Transverse colon (tissue), 4 donors: Measurements from ENCODE around the gene GTF2F2. TPM values are rescaled to one million over a fixed set of nuclear protein-coding genes. Genes with fewer than 3 reads are reported as not detected.

Source experiments
- DNase-seq: peaks from one replicate; pipeline ENCODE4 v3.0.0-alpha.2; 2019
- H3K27ac ChIP-seq, 4 donors: fragments of 200-600 bp; sonication (generic); 2 replicates each; pipeline ENCODE4 v1.5.1; 2016 to 2018; ENCODE audit warnings: inconsistent platforms in 4 of 4
- H3K27me3 ChIP-seq: fragments of 200-600 bp; sonication (generic); 2 replicates; pipeline ENCODE4 v1.5.1; 2017; ENCODE audit warnings: inconsistent platforms
- H3K36me3 ChIP-seq, 4 donors: fragments of 200-600 bp; sonication (generic); 2 replicates each; pipeline ENCODE4 v1.5.1; 2017 to 2019; ENCODE audit warnings: inconsistent platforms in 4 of 4
- H3K4me1 ChIP-seq, 4 donors: fragments of 200-600 bp; sonication (generic); 2 replicates each; pipeline ENCODE4 v1.5.1; 2017 to 2020; ENCODE audit warnings: inconsistent platforms in 4 of 4
- H3K4me3 ChIP-seq, 4 donors: fragments of 200-600 bp; sonication (generic); 1 replicate in 1 of 4; 2 replicates in 3 of 4; pipeline versions ENCODE4 v1.5.1 to v1.6.1; 2017 to 2019; ENCODE audit warnings: inconsistent platforms in 4 of 4
- H3K9me3 ChIP-seq, 2 donors: fragments of 200-600 bp; sonication (generic); 2 replicates each; pipeline ENCODE4 v1.5.1; 2017 to 2019; ENCODE audit warnings: inconsistent platforms in 2 of 2
- EP300 ChIP-seq: sonication (generic); formaldehyde crosslinking; IDR thresholded peaks from one replicate; pipeline ENCODE4 v1.6.1; 2017; ENCODE audit warnings: antibody characterized with exemption, low read depth
- POLR2A ChIP-seq: fragments of 450-650 bp; IDR thresholded peaks from one replicate; pipeline ENCODE4 v1.6.1; 2016; ENCODE audit warnings: antibody characterized with exemption, mild to moderate bottlenecking, moderate library complexity
- POLR2AphosphoS5 ChIP-seq, 3 donors: sonication (generic); formaldehyde crosslinking; IDR thresholded peaks; one replicate each; pipeline ENCODE4 v1.6.1; 2016; ENCODE audit warnings: antibody characterized with exemption in 3 of 3
- WGBS, 2 donors: methylation state at CpG; one replicate each; pipeline ENCODE4 v1.1.5; 2018; ENCODE audit warnings: low coverage in 1 of 2; 5-methylcytosine and 5-hydroxymethylcytosine counted together
- in situ Hi-C, 4 donors: fragments of 200-750 bp; cut with MboI; loops; one replicate each; pipeline versions ENCODE4 v1.15.0 to v1.15.1; 2017; ENCODE audit warnings: low sequenced_read_pairs in 3 of 4, low pct_ligation_motif_present in 1 of 4, low pct_unique_long_range_greater_than_20kb in 1 of 4
- intact Hi-C: fragments of 100-400 bp; cut with DNase I; formaldehyde crosslinking; loops from one replicate; pipeline ENCODE4 v1.15.1; 2023; ENCODE audit warnings: low total_unique reads
- total RNA-seq, 4 donors: library from RNA; depleted of rRNA; stranded (reverse); fragments of >200 nt; gene quantifications; one replicate each; pipeline ENCODE4 v1.1.0, GENCODE V29; 2016
- TF ChIP-seq, protein P1 (sequence below), 5 experiments: fragments of 200-600 bp in 3 of 5; fragments of 450-650 bp in 2 of 5; sonication (generic) in 3 of 5; IDR thresholded peaks; 1 replicate in 2 of 5; 2 replicates in 3 of 5; pipeline ENCODE4 v1.5.1; 2016 to 2017; ENCODE audit warnings: antibody characterized with exemption in 5 of 5, inconsistent platforms in 3 of 5, mild to moderate bottlenecking in 2 of 5, moderate library complexity in 1 of 5

Gene GTF2F2
- total RNA-seq, 4 donors from 2014 or later, result 6.8 to 23.8 (median 13.5) TPM

DNA sequence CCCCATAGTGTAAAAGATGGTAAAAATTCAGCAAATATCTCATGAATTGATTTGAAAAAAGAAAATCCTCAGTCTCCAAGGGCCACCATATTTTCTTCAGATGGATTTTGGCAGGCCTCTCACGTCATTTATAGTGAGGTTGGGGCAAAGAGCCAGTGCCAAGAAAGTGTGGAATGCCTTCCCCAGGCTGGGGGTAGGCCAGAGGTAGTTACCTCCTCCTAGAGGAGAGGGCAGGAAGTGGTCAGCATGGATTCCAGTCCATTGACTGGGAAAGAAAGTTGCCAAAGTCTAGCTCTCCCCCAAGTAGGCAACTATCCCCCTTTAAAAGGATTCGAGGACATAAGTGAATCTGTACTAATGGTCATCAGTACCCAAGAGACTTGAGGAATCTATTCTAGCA is 148.9 kb downstream of the GTF2F2 start:
- Histone ChIP-seq H3K36me3 (peaks cover 0 to 8% (median 0%) of the 10 kb centered on the region in 4 donors), H3K27ac (no peak overlapping the region), H3K4me1 (no peaks in the 10 kb centered on the region), H3K4me3 (no peak overlapping the region), H3K27me3 (no peaks in the 10 kb centered on the region), H3K9me3 (no peaks in the 10 kb centered on the region)
- in situ Hi-C loops (no loop called here), intact Hi-C loops (no loop called here)
- TF ChIP-seq POLR2AphosphoS5 (IDR thresholded peaks at IDR 0.05), result no peak
- no peak for TF ChIP-seq POLR2A
- TF ChIP-seq, protein P1, sequence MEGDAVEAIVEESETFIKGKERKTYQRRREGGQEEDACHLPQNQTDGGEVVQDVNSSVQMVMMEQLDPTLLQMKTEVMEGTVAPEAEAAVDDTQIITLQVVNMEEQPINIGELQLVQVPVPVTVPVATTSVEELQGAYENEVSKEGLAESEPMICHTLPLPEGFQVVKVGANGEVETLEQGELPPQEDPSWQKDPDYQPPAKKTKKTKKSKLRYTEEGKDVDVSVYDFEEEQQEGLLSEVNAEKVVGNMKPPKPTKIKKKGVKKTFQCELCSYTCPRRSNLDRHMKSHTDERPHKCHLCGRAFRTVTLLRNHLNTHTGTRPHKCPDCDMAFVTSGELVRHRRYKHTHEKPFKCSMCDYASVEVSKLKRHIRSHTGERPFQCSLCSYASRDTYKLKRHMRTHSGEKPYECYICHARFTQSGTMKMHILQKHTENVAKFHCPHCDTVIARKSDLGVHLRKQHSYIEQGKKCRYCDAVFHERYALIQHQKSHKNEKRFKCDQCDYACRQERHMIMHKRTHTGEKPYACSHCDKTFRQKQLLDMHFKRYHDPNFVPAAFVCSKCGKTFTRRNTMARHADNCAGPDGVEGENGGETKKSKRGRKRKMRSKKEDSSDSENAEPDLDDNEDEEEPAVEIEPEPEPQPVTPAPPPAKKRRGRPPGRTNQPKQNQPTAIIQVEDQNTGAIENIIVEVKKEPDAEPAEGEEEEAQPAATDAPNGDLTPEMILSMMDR (IDR thresholded peaks at IDR 0.05), result no peak
- TF ChIP-seq EP300, result no peak
- WGBS, 2 donors, result 92 to 94% methylated on average over 2 of the region's 2 CpGs
- no peak for DNase-seq

DNA sequence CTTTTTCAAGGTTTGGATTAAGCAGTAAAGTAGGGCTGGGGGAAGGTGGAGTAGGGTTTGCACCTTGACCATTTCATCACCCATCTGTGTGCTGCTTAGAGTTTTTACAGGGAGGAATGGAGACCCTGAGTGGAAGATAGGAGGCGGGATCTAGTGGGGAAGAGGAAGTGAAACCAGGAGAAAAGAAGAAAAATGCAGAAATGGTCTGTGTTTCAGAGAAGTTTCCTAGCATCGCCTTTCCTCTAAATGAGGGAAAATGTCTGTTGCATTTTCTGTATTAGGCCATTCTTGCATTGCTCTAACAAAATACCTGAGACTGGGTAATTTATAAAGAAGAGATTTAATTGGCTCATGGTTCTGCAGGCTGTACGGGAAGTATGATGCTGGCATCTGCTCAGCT is 156.6 kb downstream of the GTF2F2 start:
- H3K36me3 ChIP-seq, result no peaks in the 10 kb centered on the region
- DNase-seq, result no peak
- TF ChIP-seq, protein P1 (IDR thresholded peaks at IDR 0.05), result no peak
- TF ChIP-seq POLR2AphosphoS5 (IDR thresholded peaks at IDR 0.05) (no peak), EP300 (no peak), POLR2A (no peak)
- in situ Hi-C loops (no loop called here), intact Hi-C loops (no loop called here)
- no peak overlapping the region for H3K4me3 ChIP-seq
- H3K4me1 ChIP-seq, result peaks cover 0 to 15% (median 2%) of the 10 kb centered on the region in 4 donors
- no peaks in the 10 kb centered on the region for H3K27me3 ChIP-seq
- WGBS, 2 donors, result 87 to 100% methylated on average over 1 to 3 of the region's 3 CpGs
- H3K27ac ChIP-seq, result no peak overlapping the region
- no peaks in the 10 kb centered on the region for H3K9me3 ChIP-seq

DNA sequence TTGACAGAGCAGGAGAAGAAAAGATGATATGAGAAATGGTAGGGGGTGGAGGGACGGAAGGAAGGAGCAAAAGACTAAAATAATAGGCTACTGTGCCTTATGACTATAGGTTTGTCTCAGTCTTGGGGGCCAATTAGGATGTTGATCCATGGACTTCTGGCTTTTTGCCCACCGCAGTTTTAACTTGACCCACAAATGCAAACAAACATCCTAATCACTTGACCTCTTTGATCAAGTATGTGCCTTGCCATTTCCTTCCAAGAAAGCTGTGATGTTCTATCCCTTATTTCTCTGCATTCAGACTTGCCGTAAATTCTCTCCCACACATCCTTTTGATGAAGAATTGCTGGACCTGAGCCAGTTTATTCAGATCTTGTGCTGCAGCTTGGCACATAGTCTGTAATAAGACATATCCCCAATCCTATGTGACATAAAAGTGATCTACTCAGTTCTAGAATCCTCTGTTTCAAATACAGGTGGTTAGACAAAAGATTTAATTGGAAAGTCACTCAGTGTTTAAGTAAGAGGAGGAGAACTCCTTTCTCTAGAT is 157.9 kb downstream of the GTF2F2 start:
- Histone ChIP-seq H3K27me3 (no peaks in the 10 kb centered on the region), H3K36me3 (no peaks in the 10 kb centered on the region), H3K27ac (no peak overlapping the region), H3K9me3 (no peaks in the 10 kb centered on the region), H3K4me3 (no peak overlapping the region), H3K4me1 (peaks cover 0 to 15% (median 2%) of the 10 kb centered on the region in 4 donors)
- in situ Hi-C loops, result no loop called here
- 68 to 84% methylated on average over 3 of the region's 3 CpGs for WGBS, 2 donors
- no peak for DNase-seq
- TF ChIP-seq POLR2AphosphoS5 (IDR thresholded peaks at IDR 0.05) (no peak), EP300 (no peak), POLR2A (no peak)
- TF ChIP-seq, protein P1 (IDR thresholded peaks at IDR 0.05), result no peak
- intact Hi-C loops, result no loop called here

DNA sequence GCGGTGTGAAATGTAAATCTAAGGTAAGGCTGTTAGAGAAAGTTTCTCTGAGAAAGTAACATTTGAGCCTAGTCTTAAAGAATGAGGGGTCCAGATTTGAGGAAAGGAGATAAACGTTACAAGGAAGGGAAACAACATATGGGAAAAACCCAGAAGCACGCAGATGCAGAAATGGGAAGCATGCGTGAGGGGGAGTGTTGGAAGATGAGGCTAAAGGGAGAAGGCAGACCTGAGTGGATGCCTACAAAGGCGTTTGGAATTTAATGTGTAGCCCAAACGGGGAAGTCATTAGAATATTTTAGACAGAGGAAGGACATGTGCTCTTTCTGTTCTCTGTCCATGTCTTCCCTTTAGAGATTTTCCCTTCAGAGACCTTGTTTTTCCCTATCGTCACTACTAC is 159.7 kb downstream of the GTF2F2 start:
- TF ChIP-seq POLR2A (no peak), EP300 (no peak), POLR2AphosphoS5 (IDR thresholded peaks at IDR 0.05) (no peak)
- TF ChIP-seq, protein P1 (IDR thresholded peaks at IDR 0.05), result no peak
- Histone ChIP-seq H3K27me3 (no peaks in the 10 kb centered on the region), H3K36me3 (peaks cover 0 to 9% (median 0%) of the 10 kb centered on the region in 4 donors), H3K27ac (no peak overlapping the region), H3K4me1 (peaks cover 0 to 15% (median 2%) of the 10 kb centered on the region in 4 donors), H3K9me3 (no peaks in the 10 kb centered on the region), H3K4me3 (no peak overlapping the region)
- intact Hi-C loops (loop anchor here (10.0 kb wide), 1 partner anchor 85 kb away; no protein-coding TSS in a partner anchor), in situ Hi-C loops (loop anchor here in 1 of 4 donors (10.0 kb wide), 1 partner anchor 235 kb away; no protein-coding TSS in a partner anchor)
- 77% methylated on average over 7 of the region's 7 CpGs for WGBS, 2 donors
- DNase-seq, result no peak
